MM.1S (cell line): Measurements from ENCODE around the gene UBE2E2.

Source experiments
- CTCF ChIP-seq: fragments of 300-600 bp; sonication (generic); IDR thresholded peaks from 2 replicates; pipeline ENCODE4 v1.5.1; 2016; ENCODE audit warnings: antibody characterized with exemption, low read length, mixed read lengths
- EZH2phosphoT487 ChIP-seq: fragments of 300-600 bp; sonication (generic); IDR thresholded peaks from 2 replicates; pipeline ENCODE4 v1.6.1; 2018; ENCODE audit warnings: antibody characterized with exemption, low read length

- TF ChIP-seq CTCF (no peak), EZH2phosphoT487 (no peak)
These were observed 112.0 kb downstream of the UBE2E2 start for GRCh38 chr3:23314981-23315762.
